Inflammatory macrophage treated with lipopolysaccharide for 4 hours (primary cell): ENCODE data around the gene HPS4.
A peak's percentile ranks its signal among the peaks of the same experiment; 100 is the strongest.
"Not testable (repeated sequence)": the region's sequence is repeated elsewhere in the genome, so short reads cannot be mapped to it uniquely, and the experiment has no call there.

Experiments used
- DNase-seq: peaks from one replicate; pipeline ENCODE4 v3.0.0-alpha.2; 2020

The HPS4 gene

DNA sequence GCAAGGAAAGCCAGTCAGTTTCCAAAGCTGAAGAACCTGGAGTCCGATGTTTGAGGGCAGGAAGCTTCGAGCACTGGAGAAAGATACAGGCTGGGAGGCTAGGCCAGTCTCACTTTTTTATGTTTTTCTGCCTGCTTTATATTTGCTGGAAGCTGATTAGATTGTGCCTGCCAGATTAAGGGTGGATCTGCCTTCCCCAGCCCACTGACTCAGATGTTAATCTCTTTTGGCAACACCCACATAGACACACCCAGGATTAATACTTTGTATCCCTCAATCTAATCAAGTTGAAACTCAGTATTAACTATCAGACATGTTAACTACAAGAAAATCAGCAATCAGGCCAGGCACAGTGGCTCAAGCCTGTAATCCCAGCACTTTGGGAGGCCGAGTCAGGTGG lies 44.8 kb downstream of the HPS4 start:
- not testable (repeated sequence) for DNase-seq

DNA sequence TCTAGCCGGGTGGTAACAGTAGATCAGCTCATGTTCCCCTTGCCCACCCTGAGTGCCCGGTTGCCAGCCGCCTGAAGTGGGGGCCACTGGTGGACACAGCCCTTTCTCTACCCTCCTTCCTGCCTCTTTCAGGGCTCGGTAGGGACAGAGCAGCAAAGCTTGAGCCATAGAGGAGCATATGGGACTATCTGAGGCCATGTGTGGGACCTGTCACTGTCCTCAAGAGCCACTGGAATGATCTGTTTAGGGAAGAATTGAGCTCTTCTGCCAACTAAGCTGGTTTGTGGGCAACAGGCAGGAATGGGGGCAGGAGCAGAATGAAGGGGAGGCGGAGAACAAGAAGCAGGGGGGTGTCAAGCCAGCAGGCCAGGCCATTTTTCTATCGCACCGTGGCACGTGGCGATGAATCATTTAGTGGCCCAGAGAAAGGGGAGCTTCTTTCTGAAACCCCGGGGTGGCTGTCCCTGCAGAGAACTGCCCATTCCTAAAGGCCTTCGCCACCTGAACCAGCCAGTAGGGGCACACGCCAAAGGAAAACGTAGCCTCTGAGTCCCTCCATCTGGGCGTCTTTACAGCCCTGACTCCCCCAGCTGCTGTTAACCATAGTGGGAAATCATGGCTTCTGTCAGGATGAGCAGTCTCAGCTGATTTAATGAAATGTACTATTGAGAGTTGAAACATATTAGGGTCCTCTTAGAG lies 45.7 kb downstream of the HPS4 start:
- no peak for DNase-seq

DNA sequence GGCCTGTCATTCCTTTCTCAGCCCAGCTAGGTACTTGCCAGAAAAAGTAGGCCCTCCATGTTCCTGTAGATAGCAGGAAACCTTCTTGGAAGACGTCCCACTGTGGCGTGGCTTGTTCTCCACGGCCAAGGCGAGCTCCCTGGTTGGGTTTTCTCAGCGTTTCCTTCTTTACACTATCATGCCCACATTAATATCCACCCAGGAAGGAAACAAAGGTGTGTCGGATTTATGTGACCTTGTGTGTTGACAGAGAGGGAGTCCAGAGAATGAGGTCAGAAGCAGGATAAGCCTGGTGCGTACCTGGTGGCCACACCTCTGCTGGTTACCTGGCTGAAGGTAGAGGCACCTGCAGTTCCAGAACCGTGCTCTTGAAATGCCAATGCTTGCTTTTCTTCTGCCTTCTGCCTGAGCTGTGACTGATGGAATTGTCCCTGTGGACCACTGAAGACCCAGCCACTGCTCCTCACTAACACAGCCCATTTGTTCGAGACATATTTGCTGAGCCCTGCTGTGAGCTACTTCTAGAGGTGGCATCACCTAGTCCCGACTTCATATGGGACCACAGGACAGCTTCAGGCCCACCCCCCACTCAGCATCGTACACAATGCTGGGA lies 46.6 kb downstream of the HPS4 start:
- DNase-seq = no peak

DNA sequence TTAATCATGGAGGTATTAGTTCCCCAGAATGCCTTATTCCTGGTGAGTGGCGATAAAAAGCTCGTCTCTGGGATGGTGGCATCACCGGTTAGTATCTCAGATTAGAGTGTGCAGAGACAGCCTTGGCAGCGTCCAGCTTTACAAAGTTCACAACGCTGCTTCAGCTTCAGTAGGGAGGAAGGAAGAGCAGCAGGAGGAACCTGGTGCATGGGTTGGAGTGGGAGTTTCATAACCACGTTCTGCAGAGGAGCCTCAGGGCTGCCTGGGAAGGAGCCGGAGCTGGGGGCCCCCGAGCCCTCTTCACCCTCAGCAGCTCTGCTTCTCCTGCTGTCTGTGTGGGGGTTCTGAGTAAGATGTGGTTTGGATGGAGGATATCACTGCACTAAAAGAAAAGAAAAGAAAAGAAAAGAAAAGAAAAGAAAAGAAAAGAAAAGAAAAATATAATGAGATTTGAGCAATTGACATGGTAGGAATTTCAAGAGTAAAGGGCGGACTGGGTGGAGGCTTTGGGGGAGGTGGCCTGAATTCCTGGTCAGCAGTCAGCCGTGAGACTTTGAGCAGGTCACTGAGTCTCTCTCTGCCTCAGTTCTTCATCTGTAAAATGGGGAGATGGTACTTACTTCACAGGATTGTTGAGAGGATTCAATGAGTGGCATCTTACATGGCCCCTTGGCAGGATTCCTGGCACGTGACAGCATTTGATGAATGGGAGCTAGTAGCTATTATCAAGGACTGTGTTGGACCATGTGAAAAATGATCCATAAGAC lies 48.1 kb downstream of the HPS4 start:
- peak; percentile 36 for DNase-seq

DNA sequence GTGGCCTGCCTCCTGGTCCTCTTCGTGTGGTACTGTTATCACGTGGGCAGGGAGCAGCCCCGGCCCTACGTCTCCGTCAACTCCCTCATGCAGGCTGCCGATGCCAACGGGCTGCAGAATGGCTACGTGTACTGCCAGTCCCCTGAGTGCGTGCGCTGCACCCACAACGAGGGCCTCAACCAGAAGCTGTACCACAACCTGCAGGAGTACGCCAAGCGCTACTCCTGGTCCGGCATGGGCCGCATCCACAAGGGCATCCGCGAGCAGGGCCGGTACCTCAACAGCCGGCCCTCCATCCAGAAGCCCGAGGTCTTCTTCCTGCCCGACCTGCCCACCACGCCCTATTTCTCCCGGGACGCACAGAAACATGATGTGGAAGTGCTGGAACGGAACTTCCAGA lies 49.8 kb downstream of the HPS4 start:
- DNase-seq = no peak

DNA sequence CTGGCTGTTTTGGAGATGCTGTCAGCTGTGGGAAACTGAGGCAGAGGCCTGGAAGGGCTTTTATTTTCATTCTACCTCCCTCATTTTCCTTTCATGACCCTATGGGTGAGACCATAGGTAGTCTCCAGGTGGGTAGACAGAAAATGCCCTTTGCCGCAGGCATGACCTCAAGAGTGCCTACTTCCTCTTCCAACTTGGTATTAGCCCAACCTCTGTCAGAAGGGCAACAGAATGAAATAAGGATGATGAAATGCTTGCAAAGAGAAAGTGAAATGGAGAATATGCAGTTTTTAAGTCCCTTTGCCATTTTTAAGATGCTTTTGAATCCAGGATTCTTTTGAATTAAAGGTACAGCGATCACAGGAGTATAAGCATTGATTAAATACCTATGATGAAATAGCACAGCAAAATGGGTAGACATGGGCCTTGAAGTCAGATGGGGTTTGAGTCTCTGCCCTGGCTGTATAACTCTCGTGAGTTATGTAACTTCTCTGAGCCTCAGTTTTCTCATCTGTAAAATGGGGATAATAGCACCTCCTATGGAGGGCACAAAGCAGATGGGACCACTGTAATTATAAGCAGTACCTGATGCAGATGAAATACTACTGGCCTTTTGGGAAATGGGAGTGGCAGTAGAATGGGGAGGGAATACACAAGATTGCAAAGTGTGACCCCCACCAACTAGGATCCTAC lies 50.8 kb downstream of the HPS4 start:
- DNase-seq = peak; percentile 89

DNA sequence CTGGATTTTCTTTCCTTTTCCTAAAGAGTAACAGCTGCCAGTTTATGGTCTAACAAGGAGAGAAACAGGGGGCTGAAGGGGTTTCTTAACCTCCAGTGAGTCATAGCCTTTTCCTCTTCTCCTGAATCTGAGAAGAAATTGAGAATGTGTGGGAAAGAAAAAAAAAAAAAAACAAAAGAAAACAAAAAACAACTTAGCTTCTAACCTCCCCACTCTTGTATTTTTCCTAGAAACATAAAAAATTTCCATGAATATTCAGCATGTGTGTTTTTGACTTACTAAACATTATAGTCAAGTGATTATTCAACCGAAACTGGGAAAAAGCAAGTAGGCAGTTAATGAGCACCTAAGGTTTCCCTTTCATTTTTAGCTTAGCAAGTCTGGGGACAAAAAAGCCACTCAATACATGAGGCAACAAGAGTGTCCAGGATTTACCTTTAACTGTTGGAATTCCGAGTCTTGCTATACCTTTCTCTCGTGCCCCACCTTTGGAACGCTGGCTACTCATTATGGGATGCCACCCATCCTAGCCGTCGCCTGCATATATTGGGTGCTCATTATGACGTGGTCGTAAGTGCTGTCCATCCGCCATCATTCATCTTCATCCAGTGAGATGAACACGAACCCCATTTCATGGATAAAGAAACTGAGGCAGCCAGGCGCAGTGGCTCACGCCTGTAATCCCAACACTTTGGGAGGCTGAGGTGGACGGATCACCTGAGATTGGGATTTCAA lies 52.2 kb downstream of the HPS4 start:
- peak; percentile 73 for DNase-seq

DNA sequence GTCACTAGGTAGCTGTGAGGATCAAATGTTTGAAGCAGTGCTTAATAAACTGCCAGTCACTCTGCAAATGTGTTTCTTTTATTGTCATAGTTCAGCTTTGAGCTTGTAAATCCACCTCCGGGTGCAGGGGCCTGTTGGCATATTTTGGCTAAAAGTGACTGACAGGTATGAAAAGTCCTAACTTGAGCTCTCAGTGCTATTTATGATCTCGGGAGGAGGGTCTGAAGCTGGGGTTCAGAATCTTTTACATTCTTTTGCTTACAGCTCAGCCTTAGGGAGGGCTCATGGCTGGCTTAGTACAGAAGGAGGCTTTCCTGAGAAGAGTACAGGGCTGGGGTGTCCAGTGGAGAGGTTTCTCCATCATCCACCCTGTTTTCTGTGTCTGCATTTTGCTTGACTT lies 53.0 kb downstream of the HPS4 start:
- DNase-seq = no peak

DNA sequence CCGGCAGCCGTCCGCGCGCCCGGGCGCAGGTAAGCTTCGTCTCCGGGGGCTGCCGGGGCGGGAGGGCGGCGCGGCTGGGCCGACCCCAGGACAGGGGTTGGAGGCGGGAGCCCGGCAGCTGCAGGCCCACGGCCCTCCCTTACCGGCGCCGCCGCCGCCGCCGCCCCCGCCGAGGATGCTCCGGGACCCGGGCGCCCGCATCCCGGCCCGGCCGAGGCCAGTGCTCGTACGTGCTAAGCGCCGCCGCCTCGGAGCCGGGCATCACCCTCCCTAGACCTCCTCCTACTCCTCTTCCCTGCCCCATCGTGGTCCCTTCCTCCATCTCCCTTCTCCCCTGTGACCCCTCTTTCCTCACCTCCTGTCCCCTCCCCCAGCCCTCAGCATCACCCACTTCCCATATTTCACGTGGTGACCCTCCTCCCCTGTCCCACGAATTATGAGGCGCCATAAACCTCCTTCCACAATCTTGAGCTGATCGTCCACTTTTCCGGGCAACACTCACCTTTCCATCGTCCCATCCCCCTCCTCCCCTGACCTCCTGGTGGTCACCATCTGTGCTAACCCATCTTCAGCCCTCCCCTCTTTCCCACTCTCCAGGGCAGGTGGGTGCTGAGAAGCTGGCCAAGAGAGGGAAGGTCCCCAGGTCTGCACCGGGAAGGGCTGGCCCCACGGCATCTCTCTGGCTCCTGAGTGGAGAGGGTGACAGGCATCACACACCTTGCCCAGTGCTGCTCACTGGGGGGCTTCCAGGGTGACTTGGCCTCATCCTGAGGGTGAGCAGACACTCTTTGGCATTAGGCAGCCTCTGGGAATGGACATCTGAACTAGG lies 53.9 kb downstream of the HPS4 start:
- DNase-seq = no peak

DNA sequence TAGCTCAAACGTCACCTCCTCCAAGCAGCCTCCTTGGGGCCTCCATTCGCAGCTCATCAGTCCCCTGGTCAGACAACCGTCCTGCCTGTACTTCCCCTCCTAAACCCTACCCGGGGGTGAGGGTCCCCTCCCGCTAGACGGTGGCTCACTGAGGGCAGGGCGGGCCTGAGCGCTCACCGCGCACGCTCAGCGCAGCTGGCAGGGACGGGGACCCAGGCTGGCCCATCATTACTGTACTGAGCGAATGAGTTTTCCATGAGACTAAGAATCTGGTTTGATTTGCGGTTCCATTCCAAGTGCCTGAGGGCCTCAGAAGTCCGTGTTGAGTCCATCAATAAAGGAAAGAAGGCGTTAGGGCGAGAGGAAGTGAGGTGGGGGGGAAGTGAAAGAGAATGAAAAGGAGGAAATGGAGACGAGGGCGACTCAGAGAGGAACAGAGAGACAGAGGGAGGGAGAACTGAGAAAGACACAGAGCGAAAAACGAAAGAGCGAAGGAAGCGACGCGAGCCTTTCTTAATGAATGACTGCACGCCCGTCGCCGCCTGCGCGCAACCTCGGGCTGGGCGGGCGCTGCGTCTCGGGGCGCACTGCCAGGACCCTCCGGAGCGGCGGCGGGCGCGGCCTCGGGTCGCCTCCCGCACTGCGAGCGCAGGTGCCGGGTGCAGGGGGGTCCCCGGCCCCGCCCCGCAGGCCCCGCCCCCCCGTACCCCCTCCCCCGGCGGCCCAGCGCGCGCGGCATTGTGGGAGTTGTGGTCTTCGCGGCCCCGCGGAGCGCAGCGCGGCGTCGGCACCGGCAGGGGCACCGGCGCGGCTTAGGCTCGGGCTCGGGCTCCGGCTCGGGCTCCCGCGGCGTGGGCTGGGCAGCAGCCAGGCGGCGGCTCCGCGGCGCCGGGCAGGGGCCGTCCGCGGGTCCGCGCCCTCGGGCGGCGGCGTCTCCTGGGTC lies 54.8 kb downstream of the HPS4 start, which contains the start of gene ASPHD2:
TSS of gene ASPHD2 (plus strand) at position 746 of the 943 bp plus-strand sequence. CDS start 4,356 bp downstream, outside the sequence.
- DNase-seq = peak; percentile 94

DNA sequence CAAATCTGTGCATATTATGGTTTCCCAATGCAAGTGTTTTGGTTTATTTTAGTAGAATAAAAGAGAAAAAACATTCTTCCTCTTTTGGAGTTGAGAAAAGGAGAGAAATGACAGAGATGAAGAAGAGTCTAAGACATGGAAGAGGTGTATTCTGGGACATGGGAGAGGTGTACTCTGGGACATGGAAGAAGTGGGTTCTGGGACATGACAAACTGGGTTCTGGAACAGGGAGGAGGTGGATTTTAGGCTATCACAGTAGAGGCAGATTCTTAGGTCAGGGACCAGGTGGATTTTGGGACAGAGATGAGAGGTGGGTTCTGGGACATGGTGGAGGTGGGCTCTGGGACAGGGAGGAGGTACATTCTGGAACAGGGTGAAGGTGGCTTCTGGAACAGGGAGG lies 56.7 kb downstream of the HPS4 start:
- DNase-seq = no peak

DNA sequence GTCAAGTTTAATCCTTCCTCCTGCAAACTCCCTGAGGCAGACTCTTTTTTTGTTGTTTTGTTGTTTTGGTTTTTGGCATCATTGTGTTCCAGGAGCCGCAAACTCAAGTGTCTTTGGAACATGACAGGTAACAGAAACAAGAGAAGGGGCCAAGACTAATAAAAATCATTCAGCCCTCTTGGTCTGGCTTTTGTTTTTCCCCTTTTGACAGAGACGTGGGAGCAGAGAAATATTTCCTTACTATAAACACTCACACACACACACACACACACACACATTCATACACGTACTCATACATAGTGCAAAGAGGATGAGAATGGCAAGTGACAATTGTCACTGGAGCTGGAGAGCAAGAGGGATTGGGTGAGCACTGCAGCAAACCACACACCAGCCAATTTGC lies 65.0 kb downstream of the HPS4 start:
- no peak for DNase-seq

DNA sequence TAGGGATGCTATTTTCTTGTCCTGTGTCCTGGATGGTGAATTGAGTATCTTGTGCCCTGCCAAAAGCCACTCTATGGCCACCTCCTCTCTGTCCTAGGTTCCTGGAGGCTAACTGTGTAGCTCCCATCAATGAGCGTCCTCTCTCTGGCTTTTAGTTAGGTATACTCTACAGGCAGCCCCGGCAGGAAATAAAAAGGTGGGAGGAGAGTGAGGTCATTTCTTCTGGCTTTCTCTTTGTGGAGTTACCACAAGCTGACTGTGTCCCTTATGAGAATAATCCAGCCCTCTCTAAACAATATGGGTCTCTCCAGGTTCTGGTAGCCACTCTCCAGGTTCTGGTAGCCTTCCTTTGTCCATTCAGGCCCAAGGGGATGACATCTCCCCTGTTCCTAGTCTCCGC lies 66.2 kb downstream of the HPS4 start:
- no peak for DNase-seq

DNA sequence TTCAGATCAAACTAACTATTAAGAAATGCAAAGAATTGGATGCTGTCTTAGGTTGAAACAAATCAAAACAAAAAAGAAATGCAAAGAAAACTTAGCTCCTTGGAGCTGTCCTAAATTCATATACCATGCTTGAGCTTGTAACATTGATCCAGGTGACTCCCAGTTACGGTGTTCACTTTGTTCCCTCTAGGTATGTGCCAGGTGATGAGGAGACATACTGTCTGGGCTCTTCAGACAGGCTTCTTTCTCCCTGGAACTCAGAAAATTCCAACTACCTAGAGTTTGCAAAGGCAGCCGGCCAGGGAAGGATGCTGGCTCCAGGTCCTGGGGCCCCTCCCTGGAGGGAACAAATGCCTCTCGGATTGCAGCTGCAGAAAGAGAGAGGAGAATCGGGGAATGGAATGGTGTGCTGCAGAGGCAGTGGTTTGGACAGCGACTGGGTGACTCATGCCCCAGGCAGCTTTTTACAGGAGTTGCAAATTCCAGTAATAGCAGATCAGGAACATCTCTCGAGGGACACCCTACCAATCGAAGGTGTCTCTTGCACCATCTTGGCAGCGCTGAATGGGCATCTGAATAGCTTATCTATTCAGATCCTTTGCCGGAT lies 66.8 kb downstream of the HPS4 start:
- no peak for DNase-seq

DNA sequence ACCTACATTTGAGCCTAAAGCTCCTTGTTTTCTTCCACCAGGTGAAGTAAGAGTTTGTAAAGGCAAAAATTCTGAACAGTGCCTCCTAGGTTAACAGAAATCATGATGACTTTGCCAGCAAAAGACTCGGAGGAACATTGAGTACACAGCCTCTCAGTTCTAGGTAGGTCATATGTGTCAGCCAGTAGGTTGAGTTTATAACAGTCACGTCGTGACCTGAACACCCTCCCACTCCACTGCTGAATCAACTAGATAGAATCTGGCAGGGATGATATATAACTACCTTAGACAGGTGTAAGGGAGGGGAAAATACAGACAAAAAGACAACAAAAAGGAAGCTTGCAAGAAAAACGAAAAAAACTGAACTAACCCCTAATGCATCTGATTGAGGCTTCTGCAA lies 67.3 kb downstream of the HPS4 start:
- no peak for DNase-seq

DNA sequence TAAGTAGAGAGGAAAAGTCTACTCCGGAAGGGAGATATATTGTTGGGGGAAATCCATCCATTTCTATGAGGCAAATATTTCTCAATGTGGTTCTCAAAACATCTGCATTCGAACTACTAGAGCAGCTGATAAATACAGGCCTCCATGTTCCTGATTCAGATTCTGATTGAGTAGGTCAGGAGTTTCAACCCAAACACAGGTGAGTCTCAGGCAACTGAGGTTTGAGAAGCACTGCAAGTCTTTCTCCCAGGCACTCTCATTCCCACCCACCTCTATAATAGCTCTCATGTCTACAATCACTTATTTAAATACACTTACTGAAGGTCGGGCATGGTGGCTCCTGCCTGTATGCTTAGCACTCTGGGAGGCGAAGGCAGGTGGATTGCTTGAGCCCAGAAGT lies 69.2 kb downstream of the HPS4 start:
- DNase-seq = no peak

DNA sequence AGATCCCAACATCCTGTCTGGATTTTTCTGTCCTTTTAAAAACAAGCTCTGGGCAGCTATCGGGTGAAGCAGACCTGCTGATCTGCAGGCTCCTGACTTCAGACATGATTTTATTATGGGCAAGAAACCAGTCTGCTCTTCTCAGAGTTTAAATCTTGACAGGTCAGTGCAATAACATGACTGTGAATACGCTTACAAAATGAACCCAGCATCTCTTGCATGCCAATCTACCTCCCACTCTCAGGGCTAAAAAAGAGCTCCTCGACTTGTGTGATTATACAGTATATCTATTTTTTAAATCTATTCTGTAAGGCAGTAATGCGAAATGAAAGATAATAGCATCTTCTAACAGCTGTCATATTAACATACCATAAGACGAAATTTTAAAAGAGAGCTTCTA lies 73.2 kb downstream of the HPS4 start:
- DNase-seq = no peak

DNA sequence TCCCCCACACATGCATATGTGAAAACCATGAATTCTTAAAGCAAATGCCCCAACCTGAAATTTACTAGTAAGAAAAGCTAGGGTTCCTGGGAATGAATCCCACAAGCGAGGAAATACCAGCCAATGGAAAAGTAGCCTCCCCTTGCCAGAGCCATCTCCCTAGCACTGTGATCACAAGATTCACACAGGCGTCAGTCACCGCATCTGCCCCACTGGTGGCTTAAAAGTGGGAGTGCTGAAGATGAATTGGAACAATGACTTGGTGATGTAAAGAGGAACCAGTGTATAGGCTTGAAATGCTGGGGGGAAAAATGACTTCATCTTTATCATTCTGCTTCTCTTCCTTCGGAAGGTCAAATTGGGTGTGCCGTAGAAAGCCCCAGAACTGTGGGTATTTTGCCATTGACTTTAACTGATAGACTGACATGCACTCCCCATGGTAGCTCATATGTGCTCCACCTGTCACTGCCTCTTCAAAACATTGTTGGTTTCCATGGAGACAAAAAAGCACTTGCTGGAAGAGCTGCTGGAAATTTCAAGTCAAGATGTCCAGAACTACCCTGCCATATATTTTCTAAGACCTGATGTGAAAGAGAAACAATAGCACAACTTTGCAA lies 73.8 kb downstream of the HPS4 start:
- DNase-seq = peak; percentile 58

DNA sequence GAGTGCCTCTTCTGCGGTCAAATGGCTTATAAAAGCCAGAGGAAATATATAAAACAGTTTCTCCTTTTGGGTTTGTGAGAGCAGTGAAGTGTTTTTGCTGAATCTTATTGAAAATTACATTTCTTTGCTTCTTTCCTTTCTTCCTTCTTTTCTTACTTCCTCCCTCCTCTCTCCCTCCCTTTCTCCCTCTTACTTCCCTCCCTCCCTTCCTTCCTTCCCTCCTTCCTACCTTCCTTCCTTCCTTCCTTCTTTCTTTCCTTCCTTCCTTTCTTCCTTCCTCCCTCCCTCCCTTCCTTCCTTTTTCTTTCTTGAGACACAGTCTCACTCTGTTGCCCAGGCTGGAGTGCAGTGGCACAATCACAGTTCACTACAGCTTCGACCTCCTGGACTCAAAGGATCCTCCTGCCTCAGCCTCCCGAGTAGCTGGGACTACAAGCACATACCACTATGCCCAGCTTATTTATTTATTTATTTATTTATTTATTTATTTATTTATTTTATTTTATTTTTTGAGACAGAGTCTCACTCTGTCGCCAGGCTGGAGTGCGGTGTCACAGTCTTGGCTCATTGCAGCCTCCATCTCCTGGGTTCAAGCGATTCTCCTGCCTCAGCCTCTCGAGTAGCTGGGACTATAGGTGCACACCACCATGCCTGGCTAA lies 74.9 kb downstream of the HPS4 start:
- not testable (repeated sequence) for DNase-seq
